ENCODE data around the gene POGLUT3.

DNA sequence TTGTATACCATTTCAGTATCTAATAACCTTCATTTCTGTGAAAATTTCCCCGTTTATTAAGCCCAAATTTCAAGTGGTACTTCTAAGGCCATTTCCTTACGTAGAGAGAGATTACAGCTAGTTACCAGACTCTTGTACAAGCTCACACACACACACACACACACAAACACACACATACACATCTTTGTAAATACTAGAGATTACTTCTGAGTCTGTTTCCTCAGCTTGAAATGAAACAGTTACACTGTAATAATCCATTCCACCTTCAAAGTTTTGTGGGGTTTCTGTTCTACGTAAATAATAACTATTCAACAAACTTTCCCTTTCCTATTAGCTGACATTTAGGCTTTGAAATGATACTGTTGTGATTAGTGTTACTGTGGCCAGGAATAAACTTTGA is 6.2 kb downstream of the POGLUT3 start:
- TF ChIP-seq, protein P1, sequence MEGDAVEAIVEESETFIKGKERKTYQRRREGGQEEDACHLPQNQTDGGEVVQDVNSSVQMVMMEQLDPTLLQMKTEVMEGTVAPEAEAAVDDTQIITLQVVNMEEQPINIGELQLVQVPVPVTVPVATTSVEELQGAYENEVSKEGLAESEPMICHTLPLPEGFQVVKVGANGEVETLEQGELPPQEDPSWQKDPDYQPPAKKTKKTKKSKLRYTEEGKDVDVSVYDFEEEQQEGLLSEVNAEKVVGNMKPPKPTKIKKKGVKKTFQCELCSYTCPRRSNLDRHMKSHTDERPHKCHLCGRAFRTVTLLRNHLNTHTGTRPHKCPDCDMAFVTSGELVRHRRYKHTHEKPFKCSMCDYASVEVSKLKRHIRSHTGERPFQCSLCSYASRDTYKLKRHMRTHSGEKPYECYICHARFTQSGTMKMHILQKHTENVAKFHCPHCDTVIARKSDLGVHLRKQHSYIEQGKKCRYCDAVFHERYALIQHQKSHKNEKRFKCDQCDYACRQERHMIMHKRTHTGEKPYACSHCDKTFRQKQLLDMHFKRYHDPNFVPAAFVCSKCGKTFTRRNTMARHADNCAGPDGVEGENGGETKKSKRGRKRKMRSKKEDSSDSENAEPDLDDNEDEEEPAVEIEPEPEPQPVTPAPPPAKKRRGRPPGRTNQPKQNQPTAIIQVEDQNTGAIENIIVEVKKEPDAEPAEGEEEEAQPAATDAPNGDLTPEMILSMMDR (conservative IDR thresholded peaks at IDR 0.05; ENCODE audit: low read depth in 2 of 2), result no peak
- no peak for TF ChIP-seq POLR2AphosphoS5 (IDR thresholded peaks at IDR 0.05; ENCODE audit: low read depth)
- TF ChIP-seq EZH2 (IDR thresholded peaks at IDR 0.05; ENCODE audit: low read depth, unreplicated experiment), result no peak
- no peak for TF ChIP-seq STAT1 (IDR thresholded peaks at IDR 0.05; ENCODE audit: unreplicated experiment)
- TF ChIP-seq, protein P2, sequence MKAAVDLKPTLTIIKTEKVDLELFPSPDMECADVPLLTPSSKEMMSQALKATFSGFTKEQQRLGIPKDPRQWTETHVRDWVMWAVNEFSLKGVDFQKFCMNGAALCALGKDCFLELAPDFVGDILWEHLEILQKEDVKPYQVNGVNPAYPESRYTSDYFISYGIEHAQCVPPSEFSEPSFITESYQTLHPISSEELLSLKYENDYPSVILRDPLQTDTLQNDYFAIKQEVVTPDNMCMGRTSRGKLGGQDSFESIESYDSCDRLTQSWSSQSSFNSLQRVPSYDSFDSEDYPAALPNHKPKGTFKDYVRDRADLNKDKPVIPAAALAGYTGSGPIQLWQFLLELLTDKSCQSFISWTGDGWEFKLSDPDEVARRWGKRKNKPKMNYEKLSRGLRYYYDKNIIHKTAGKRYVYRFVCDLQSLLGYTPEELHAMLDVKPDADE (IDR thresholded peaks at IDR 0.05), result no peak
- TF ChIP-seq EZH2phosphoT487 (IDR thresholded peaks at IDR 0.05; ENCODE audit: unreplicated experiment), result no peak
- no peak for TF ChIP-seq NANOG (IDR thresholded peaks at IDR 0.05; ENCODE audit: borderline replicate concordance)
- no peak for TF ChIP-seq ZNF331 (CRISPR knock-in tag; IDR thresholded peaks at IDR 0.05; ENCODE audit: low read depth)
- TF ChIP-seq, protein P3, sequence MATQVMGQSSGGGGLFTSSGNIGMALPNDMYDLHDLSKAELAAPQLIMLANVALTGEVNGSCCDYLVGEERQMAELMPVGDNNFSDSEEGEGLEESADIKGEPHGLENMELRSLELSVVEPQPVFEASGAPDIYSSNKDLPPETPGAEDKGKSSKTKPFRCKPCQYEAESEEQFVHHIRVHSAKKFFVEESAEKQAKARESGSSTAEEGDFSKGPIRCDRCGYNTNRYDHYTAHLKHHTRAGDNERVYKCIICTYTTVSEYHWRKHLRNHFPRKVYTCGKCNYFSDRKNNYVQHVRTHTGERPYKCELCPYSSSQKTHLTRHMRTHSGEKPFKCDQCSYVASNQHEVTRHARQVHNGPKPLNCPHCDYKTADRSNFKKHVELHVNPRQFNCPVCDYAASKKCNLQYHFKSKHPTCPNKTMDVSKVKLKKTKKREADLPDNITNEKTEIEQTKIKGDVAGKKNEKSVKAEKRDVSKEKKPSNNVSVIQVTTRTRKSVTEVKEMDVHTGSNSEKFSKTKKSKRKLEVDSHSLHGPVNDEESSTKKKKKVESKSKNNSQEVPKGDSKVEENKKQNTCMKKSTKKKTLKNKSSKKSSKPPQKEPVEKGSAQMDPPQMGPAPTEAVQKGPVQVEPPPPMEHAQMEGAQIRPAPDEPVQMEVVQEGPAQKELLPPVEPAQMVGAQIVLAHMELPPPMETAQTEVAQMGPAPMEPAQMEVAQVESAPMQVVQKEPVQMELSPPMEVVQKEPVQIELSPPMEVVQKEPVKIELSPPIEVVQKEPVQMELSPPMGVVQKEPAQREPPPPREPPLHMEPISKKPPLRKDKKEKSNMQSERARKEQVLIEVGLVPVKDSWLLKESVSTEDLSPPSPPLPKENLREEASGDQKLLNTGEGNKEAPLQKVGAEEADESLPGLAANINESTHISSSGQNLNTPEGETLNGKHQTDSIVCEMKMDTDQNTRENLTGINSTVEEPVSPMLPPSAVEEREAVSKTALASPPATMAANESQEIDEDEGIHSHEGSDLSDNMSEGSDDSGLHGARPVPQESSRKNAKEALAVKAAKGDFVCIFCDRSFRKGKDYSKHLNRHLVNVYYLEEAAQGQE (IDR thresholded peaks at IDR 0.05; ENCODE audit: unreplicated experiment), result no peak

Measured in GM23338 (cell line).